Stimulated activated CD8-positive, alpha-beta memory T cell treated with anti-CD3 and anti-CD28 coated beads, Interleukin-15, amount 100 ng/mL, for 1 hour (primary cell): ENCODE results near the gene NR5A1.

Source experiments
- DNase-seq: peaks from one replicate; pipeline ENCODE4 v3.0.0-alpha.2; 2020; ENCODE audit warnings: low read depth

The NR5A1 gene

GRCh38 chr9:124498499-124499146 lies 8.6 kb downstream of the NR5A1 start:
- DNase-seq = no peak

- no peak for DNase-seq
Measured at GRCh38 chr9:124498040-124498439, 9.2 kb downstream of the NR5A1 start.

- no peak for DNase-seq
Measured at GRCh38 chr9:124497441-124497840, 9.8 kb downstream of the NR5A1 start.

GRCh38 chr9:124496463-124496862 lies 10.7 kb downstream of the NR5A1 start:
- no peak for DNase-seq

GRCh38 chr9:124496075-124496449 lies 11.1 kb downstream of the NR5A1 start:
- DNase-seq = no peak

GRCh38 chr9:124495126-124496074 lies 11.8 kb downstream of the NR5A1 start:
- no peak for DNase-seq

GRCh38 chr9:124493794-124494479 lies 13.3 kb downstream of the NR5A1 start:
- DNase-seq = no peak

- no peak for DNase-seq
Measured at GRCh38 chr9:124493218-124493617, 14.0 kb downstream of the NR5A1 start.

- no peak for DNase-seq
Measured at GRCh38 chr9:124492818-124493217, 14.4 kb downstream of the NR5A1 start.

GRCh38 chr9:124491049-124491975 lies 15.9 kb downstream of the NR5A1 start:
- no peak for DNase-seq

- DNase-seq = no peak
Measured at GRCh38 chr9:124490004-124490403, 17.2 kb downstream of the NR5A1 start.

- DNase-seq = no peak
Measured at GRCh38 chr9:124489222-124489621, 18.0 kb downstream of the NR5A1 start.

GRCh38 chr9:124488641-124489210 lies 18.5 kb downstream of the NR5A1 start:
- no peak for DNase-seq

- DNase-seq = no peak
Measured at GRCh38 chr9:124487260-124488182, 19.7 kb downstream of the NR5A1 start.

- DNase-seq = no peak
Measured at GRCh38 chr9:124486778-124487259, 20.4 kb downstream of the NR5A1 start.

GRCh38 chr9:124485936-124486335 lies 21.3 kb downstream of the NR5A1 start:
- DNase-seq = no peak

GRCh38 chr9:124485201-124485600 lies 22.0 kb downstream of the NR5A1 start:
- DNase-seq = no peak

GRCh38 chr9:124483481-124483880 lies 23.7 kb downstream of the NR5A1 start:
- no peak for DNase-seq

GRCh38 chr9:124482431-124483031 lies 24.7 kb downstream of the NR5A1 start:
- no peak for DNase-seq

GRCh38 chr9:124481115-124481514 lies 26.1 kb downstream of the NR5A1 start:
- DNase-seq = no peak
